ENCODE results near the gene PCYT1B.

DNA sequence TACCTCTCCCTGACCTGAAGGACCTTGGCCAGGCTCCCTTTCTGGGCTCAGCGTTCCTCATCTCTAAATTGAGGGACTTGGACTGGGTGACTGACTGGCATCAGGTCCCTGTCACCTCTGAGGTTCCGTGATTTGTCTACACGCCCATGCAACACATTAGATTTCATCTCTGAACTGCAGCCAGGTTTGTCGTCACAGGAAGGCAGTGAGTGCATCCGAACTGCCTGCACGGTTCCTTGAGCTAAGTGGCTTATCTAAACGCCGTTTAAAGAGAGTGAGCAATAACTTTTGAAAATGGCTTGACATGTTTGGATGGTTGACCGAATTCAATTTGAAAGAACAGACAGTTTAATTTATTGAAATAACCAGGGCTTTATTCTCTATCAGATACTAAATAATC, 70.1 kb downstream of the PCYT1B start:
- TF ChIP-seq, protein P1, sequence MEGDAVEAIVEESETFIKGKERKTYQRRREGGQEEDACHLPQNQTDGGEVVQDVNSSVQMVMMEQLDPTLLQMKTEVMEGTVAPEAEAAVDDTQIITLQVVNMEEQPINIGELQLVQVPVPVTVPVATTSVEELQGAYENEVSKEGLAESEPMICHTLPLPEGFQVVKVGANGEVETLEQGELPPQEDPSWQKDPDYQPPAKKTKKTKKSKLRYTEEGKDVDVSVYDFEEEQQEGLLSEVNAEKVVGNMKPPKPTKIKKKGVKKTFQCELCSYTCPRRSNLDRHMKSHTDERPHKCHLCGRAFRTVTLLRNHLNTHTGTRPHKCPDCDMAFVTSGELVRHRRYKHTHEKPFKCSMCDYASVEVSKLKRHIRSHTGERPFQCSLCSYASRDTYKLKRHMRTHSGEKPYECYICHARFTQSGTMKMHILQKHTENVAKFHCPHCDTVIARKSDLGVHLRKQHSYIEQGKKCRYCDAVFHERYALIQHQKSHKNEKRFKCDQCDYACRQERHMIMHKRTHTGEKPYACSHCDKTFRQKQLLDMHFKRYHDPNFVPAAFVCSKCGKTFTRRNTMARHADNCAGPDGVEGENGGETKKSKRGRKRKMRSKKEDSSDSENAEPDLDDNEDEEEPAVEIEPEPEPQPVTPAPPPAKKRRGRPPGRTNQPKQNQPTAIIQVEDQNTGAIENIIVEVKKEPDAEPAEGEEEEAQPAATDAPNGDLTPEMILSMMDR (IDR thresholded peaks at IDR 0.05), result no peak
- TF ChIP-seq EP300 (IDR thresholded peaks at IDR 0.05), result no peak
- no peak for TF ChIP-seq POLR2A (IDR thresholded peaks at IDR 0.05; ENCODE audit: low read depth)
